Endodermal cell (in vitro differentiated cells): ENCODE data around the gene RHOV. TPM values are rescaled to one million over a fixed set of nuclear protein-coding genes. Genes with fewer than 3 reads are reported as not detected.

Experiments used
- DNase-seq: peaks from one replicate; pipeline ENCODE4 v3.0.0-alpha.2; 2017
- H3K27ac ChIP-seq: 2 replicates; pipeline ENCODE4 v1.5.1; 2013; ENCODE audit warnings: mild to moderate bottlenecking, low read depth, low read length, moderate library complexity
- H3K27me3 ChIP-seq: 2 replicates; pipeline ENCODE4 v1.6.1; 2013; ENCODE audit warnings: mild to moderate bottlenecking, low read length, moderate library complexity; ENCODE audit not compliant: insufficient read depth, control insufficient read depth, poor library complexity, severe bottlenecking
- H3K36me3 ChIP-seq: 2 replicates; pipeline ENCODE4 v1.7.0; 2013; ENCODE audit warnings: mild to moderate bottlenecking, low read length, moderate library complexity; ENCODE audit not compliant: control insufficient read depth, insufficient read depth
- H3K4me1 ChIP-seq: one replicate; pipeline ENCODE4 v1.7.0; 2013; ENCODE audit warnings: low read length; ENCODE audit not compliant: control insufficient read depth, insufficient read depth
- H3K4me3 ChIP-seq: 2 replicates; pipeline ENCODE4 v1.5.1; 2013; ENCODE audit warnings: mild to moderate bottlenecking, low read length, moderate library complexity
- H3K9ac ChIP-seq: 2 replicates; pipeline ENCODE4 v1.6.1; 2013; ENCODE audit warnings: mild to moderate bottlenecking, low read length, moderate library complexity; ENCODE audit not compliant: poor library complexity, severe bottlenecking; ENCODE audit errors: extremely low read depth
- H3K9me3 ChIP-seq: 2 replicates; pipeline ENCODE4 v1.6.1; 2013; ENCODE audit warnings: mild to moderate bottlenecking, low read length, moderate library complexity; ENCODE audit not compliant: control insufficient read depth
- H3K27ac Mint-ChIP-seq: 2 replicates; pipeline ENCODE4 v1.8.0; 2020; ENCODE audit warnings: mixed read lengths
- H3K27me3 Mint-ChIP-seq: 2 replicates; pipeline ENCODE4 v1.8.0; 2021; ENCODE audit warnings: mild to moderate bottlenecking, mixed read lengths; ENCODE audit not compliant: insufficient read depth
- H3K36me3 Mint-ChIP-seq: 2 replicates; pipeline ENCODE4 v1.8.0; 2020; ENCODE audit warnings: low read depth, mixed read lengths
- H3K4me1 Mint-ChIP-seq: 2 replicates; pipeline ENCODE4 v1.8.0; 2020; ENCODE audit warnings: mixed read lengths
- H3K4me3 Mint-ChIP-seq: 2 replicates; pipeline ENCODE4 v1.8.0; 2020; ENCODE audit warnings: mild to moderate bottlenecking, moderate library complexity, mixed read lengths
- H3K9me3 Mint-ChIP-seq: 2 replicates; pipeline ENCODE4 v1.8.0; 2020; ENCODE audit warnings: mild to moderate bottlenecking, mixed read lengths
- CTCF ChIP-seq: fragments of 200-600 bp; sonication (generic); conservative IDR thresholded peaks from 2 replicates; pipeline ENCODE4 v1.5.0; 2021; ENCODE audit warnings: antibody characterized with exemption, mild to moderate bottlenecking
- WGBS, 2 experiments: methylation state at CpG; one replicate each; pipeline versions ENCODE4 v1.1.5 to v1.1.7; 2013; ENCODE audit warnings: missing lambda C conversion rate in 2 of 2, mixed read lengths in 1 of 2; ENCODE audit not compliant: insufficient coverage in 1 of 2, insufficient read length in 1 of 2; 5-methylcytosine and 5-hydroxymethylcytosine counted together
- total RNA-seq, 2 donors: library from RNA; stranded (reverse); fragmentation: NEBNext Ultra II Directional in 1 of 2; extraction: Animal tissue kit (Norgen Biotek cat#: 25700) in 1 of 2; gene quantifications; 2 replicates in 1 of 2; 3 replicates in 1 of 2; pipeline ENCODE4 v1.2.1, GENCODE V29; 2021

The RHOV gene
- total RNA-seq, 2 donors from 2014 or later: 1.8 to 2.8 TPM

DNA sequence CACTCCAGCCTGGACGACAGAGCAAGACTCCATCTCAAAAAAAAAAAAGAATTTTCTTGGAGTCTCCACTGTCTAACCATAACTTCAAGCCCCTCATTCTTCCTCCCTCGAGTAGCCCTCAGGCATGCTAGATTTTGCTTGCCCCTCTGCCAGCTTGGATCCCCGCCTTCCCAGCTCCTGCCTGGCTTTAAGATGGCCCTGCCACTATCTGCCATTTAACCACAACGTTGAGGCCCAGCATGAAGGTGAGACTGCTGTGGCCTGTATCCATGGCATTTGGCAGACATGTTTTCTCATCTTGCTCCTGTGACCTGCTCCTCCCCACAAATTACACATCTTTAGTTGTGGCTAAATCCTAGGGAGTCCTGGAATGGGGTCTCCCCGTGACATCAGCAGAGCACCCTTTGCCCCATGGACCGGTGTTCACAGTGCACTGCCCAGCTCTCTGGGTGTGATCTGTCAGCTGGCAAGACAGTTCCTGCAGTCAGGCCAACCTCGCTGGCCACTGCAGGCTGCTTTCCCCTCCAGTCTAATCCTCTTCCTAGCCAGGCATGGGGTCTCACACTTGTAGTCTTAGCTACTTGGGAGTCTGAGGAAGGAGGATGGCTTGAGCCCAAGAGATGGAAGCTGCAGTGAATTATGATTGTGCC lies 30.6 kb upstream of the RHOV start:
- no peaks in the 10 kb centered on the region for H3K27me3 ChIP-seq
- H3K4me3 ChIP-seq: no peak overlapping the region
- H3K4me1 ChIP-seq: no peaks in the 10 kb centered on the region
- DNase-seq: no peak
- Mint-ChIP-seq H3K9me3 (no peaks in the 10 kb centered on the region), H3K27ac (peak overlapping the region; percentile 48), H3K27me3 (no peaks in the 10 kb centered on the region), H3K4me3 (no peak overlapping the region), H3K36me3 (peaks cover 40% of the 10 kb centered on the region), H3K4me1 (no peaks in the 10 kb centered on the region)
- TF ChIP-seq CTCF: no peak
- H3K27ac ChIP-seq: no peak overlapping the region
- no peak overlapping the region for H3K9ac ChIP-seq
- no peaks in the 10 kb centered on the region for H3K9me3 ChIP-seq
- H3K36me3 ChIP-seq: peaks cover 50% of the 10 kb centered on the region
- WGBS, 2 experiments: 95 to 100% methylated on average over 4 to 7 of the region's 7 CpGs

- H3K4me1 Mint-ChIP-seq: no peaks in the 10 kb centered on the region
- H3K27me3 Mint-ChIP-seq: no peaks in the 10 kb centered on the region
- TF ChIP-seq CTCF: no peak
- peak; percentile 54 for DNase-seq
- Histone ChIP-seq H3K36me3 (peaks cover 66% of the 10 kb centered on the region), H3K4me3 (no peak overlapping the region), H3K9ac (no peak overlapping the region), H3K4me1 (no peaks in the 10 kb centered on the region), H3K27me3 (no peaks in the 10 kb centered on the region), H3K9me3 (no peaks in the 10 kb centered on the region), H3K27ac (no peak overlapping the region)
- WGBS, 2 experiments: 93 to 99% methylated on average over 14 to 33 of the region's 33 CpGs
- H3K9me3 Mint-ChIP-seq: no peaks in the 10 kb centered on the region
- no peak overlapping the region for H3K4me3 Mint-ChIP-seq
- H3K27ac Mint-ChIP-seq: peak overlapping the region; percentile 67
- peaks cover 50% of the 10 kb centered on the region for H3K36me3 Mint-ChIP-seq
Observed at GRCh38 chr15:40902605-40903561, 28.8 kb upstream of the RHOV start.

GRCh38 chr15:40901053-40901443 lies 27.0 kb upstream of the RHOV start:
- Histone ChIP-seq H3K36me3 (peaks cover 84% of the 10 kb centered on the region), H3K27me3 (no peaks in the 10 kb centered on the region), H3K9me3 (no peaks in the 10 kb centered on the region), H3K4me1 (no peaks in the 10 kb centered on the region), H3K9ac (no peak overlapping the region), H3K27ac (no peak overlapping the region), H3K4me3 (no peak overlapping the region)
- Mint-ChIP-seq H3K27me3 (no peaks in the 10 kb centered on the region), H3K36me3 (peaks cover 66% of the 10 kb centered on the region), H3K4me3 (no peak overlapping the region), H3K4me1 (no peaks in the 10 kb centered on the region), H3K9me3 (no peaks in the 10 kb centered on the region), H3K27ac (no peak overlapping the region)
- no peak for DNase-seq
- whole genome bisulfite sequencing, 2 experiments: 80% methylated on average over 5 of the region's 5 CpGs; no CpG with 5 or more reads in 1 of the 2 experiments
- no peak for TF ChIP-seq CTCF
